ENCODE data around the gene SNAI3. TPM values are rescaled to one million over a fixed set of nuclear protein-coding genes. Genes with fewer than 3 reads are reported as not detected.

SNAI3 gene
- total RNA-seq, 4 donors from 2014 or later = 0.39 to 1.7 (median 1.1) TPM; not detected in 1

GRCh38 chr16:88634994-88635670, 51.2 kb downstream of the SNAI3 start:
- Histone ChIP-seq H3K4me3 (peak overlapping the region in 1 of 2 donors; percentile 46), H3K27me3 (peaks cover 66% of the 10 kb centered on the region), H3K27ac (peak overlapping the region in 1 of 4 donors; percentile 41)

DNA sequence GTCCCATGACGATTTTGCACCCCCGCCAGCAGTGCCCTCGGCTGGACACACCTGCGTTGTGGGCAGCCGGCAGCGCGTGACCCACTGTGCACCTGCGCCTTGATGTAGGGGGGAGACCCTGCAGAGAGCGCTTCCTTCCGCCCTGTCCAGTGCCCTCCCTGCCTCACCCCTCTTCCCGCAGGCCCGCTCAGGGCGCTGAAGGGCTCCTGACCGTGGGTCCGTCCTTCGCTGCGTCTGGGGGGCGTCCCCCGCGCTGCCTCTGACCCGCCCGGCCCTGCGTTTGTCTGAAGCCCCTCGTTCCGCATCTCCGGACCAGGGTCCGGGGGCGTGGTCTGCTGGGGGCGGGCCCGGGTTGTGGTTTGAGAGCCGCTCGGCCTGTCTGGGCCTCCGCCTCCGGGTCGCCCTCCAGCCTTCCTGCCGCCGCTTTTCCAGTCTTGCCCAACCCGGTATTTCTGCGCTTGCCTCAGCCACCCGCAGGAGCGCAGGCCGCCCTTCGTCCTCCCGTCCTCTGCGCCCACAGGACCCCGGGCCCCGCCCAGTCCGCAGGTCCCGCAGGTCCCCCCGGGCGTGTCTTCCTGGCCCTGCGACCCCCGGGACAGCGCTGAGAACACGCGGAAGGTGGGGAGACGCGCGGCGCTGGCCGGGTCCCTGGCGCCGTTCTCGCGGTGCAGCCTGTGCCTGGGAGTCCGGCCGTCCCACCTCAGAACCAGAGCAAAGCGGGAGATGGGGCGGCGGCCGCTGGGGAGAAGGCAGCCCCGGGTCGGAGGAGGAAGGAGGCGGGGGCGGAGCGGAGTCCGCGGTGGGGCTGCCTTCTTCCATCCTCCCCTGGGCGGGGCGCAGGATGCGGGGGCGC, 51.9 kb downstream of the SNAI3 start:
- Histone ChIP-seq H3K4me3 (peak overlapping the region in 1 of 2 donors; percentile 46), H3K27me3 (peaks cover 59% of the 10 kb centered on the region), H3K4me1 (peaks cover 0 to 19% (median 3%) of the 10 kb centered on the region in 3 donors), H3K36me3 (peaks cover 0 to 46% of the 10 kb centered on the region in 2 donors), H3K9me3 (no peaks in the 10 kb centered on the region), H3K27ac (peak overlapping the region in 1 of 4 donors; percentile 41)
- ATAC-seq = peak; percentile 5
- TF ChIP-seq EP300 (IDR thresholded peaks at IDR 0.05) (no peak), CTCF (IDR thresholded peaks at IDR 0.05) (peak in 1 of 4 experiments; percentile 10), POLR2AphosphoS5 (IDR thresholded peaks at IDR 0.05) (no peak), POLR2A (IDR thresholded peaks at IDR 0.05) (no peak)
- WGBS, 2 donors (ENCODE audit: low coverage in 1 of 2) = no CpG with 5 or more reads among the region's 82 CpGs

More at GRCh38 chr16:88634994-88635670, 51.2 kb downstream of the SNAI3 start:
- H3K36me3 ChIP-seq = peaks cover 0 to 38% of the 10 kb centered on the region in 2 donors
- ATAC-seq = no peak
- H3K9me3 ChIP-seq = no peaks in the 10 kb centered on the region
- 43 to 69% methylated on average over 5 of the region's 28 CpGs for WGBS, 2 donors (ENCODE audit: low coverage in 1 of 2)
- TF ChIP-seq POLR2AphosphoS5 (IDR thresholded peaks at IDR 0.05) (no peak), CTCF (IDR thresholded peaks at IDR 0.05) (peak in 1 of 4 experiments; percentile 2), EP300 (IDR thresholded peaks at IDR 0.05) (no peak)
- H3K4me1 ChIP-seq = peaks cover 0 to 19% (median 3%) of the 10 kb centered on the region in 3 donors

DNA sequence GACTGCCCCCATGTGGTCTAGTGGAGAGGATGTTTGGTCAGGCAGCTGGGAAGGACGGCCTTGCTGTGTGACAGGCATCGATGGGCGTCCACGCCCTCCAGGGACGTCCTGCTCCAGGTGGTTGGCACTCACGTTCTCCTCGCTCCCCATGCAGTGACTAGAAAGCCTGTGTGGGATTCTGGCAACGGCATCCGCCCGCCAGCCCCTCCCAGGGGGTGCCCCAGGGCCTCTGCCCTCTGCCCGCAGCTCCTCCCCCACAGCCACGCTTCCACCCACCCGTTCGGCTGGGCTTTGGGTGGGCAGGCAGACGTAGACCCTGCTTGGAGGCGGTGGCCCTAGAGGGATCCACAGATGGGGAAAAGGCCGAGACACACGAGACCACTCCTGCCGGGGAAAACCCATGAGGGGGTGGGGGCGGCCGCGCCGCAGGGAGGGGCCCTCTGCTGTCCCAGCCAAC, 52.6 kb downstream of the SNAI3 start:
- ATAC-seq = no peak
- Histone ChIP-seq H3K4me1 (peaks cover 0 to 19% (median 3%) of the 10 kb centered on the region in 3 donors), H3K4me3 (peak overlapping the region in 1 of 2 donors; percentile 46), H3K27me3 (peaks cover 52% of the 10 kb centered on the region), H3K9me3 (no peaks in the 10 kb centered on the region), H3K27ac (peak overlapping the region in 1 of 4 donors; percentile 41), H3K36me3 (peaks cover 0 to 52% of the 10 kb centered on the region in 2 donors)
- no peak for TF ChIP-seq POLR2A (IDR thresholded peaks at IDR 0.05)
- peak in 1 of 4 experiments; percentile 24 for TF ChIP-seq CTCF (IDR thresholded peaks at IDR 0.05)
- no CpG with 5 or more reads among the region's 23 CpGs for WGBS, 2 donors (ENCODE audit: low coverage in 1 of 2)

DNA sequence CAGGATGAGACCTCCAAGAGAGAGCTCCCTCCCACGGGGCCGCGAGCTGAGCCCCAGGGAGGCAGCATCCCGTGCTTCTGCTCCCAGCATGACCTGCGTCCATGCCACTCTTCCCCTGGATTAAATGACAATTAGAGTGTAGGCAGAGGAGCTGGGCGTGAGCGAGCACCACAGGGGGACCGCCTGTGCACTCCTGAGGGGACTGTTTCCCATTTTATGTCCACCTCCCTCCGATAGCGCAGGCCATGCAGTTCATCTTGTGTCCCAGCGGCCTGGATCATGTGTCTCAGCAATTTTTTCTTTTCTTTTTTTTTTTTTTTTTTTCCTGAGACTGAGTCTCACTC, 53.7 kb downstream of the SNAI3 start:
- no peak for TF ChIP-seq POLR2A (IDR thresholded peaks at IDR 0.05)
- TF ChIP-seq POLR2AphosphoS5 (IDR thresholded peaks at IDR 0.05) = no peak
- TF ChIP-seq EP300 (IDR thresholded peaks at IDR 0.05) = no peak
- no peak for TF ChIP-seq CTCF (IDR thresholded peaks at IDR 0.05)
- peaks cover 0 to 64% of the 10 kb centered on the region in 2 donors for H3K36me3 ChIP-seq
- H3K27ac ChIP-seq = no peak overlapping the region
- H3K9me3 ChIP-seq = no peaks in the 10 kb centered on the region
- H3K27me3 ChIP-seq = peaks cover 41% of the 10 kb centered on the region
- 90 to 96% methylated on average over 6 to 8 of the region's 11 CpGs for WGBS, 2 donors (ENCODE audit: low coverage in 1 of 2)
- H3K4me1 ChIP-seq = peaks cover 0 to 19% (median 3%) of the 10 kb centered on the region in 3 donors
- H3K4me3 ChIP-seq = no peak overlapping the region
- no peak for ATAC-seq

Measured in gastroesophageal sphincter (tissue), 4 donors.